Type B pancreatic cell (in vitro differentiated cells): ENCODE data around the gene HNRNPUL2. TPM values are rescaled to one million over a fixed set of nuclear protein-coding genes. Genes with fewer than 3 reads are reported as not detected.

Experiments used
- DNase-seq: peaks from one replicate; pipeline ENCODE4 v3.0.0; 2021; ENCODE audit warnings: mixed read lengths; ENCODE audit not compliant: unreplicated experiment; ENCODE audit errors: extremely low spot score
- H3K27ac Mint-ChIP-seq: 2 replicates; pipeline ENCODE4 v1.8.0; 2021; ENCODE audit warnings: mild to moderate bottlenecking, mixed read lengths
- H3K27me3 Mint-ChIP-seq: 2 replicates; pipeline ENCODE4 v1.8.0; 2021; ENCODE audit warnings: mixed read lengths
- H3K36me3 Mint-ChIP-seq: 2 replicates; pipeline ENCODE4 v1.8.0; 2021; ENCODE audit warnings: mixed read lengths
- H3K4me1 Mint-ChIP-seq: one replicate; pipeline ENCODE4 v1.8.0; 2021; ENCODE audit warnings: mixed read lengths; ENCODE audit not compliant: unreplicated experiment
- H3K4me3 Mint-ChIP-seq: 2 replicates; pipeline ENCODE4 v1.8.0; 2021; ENCODE audit warnings: mild to moderate bottlenecking, mixed read lengths
- H3K9me3 Mint-ChIP-seq: 2 replicates; pipeline ENCODE4 v1.8.0; 2021; ENCODE audit warnings: mixed read lengths
- total RNA-seq: library from RNA; stranded (reverse); gene quantifications from 2 replicates; pipeline ENCODE4 v1.2.1, GENCODE V29; 2021; ENCODE audit warnings: low replicate concordance
- TF ChIP-seq, protein P1 (sequence below): fragments of 200-600 bp; sonication (generic); conservative IDR thresholded peaks from 2 replicates; pipeline ENCODE4 v1.5.0; 2021; ENCODE audit warnings: antibody characterized with exemption, mild to moderate bottlenecking

Gene HNRNPUL2
- total RNA-seq, 1 donor from 2014 or later = 63.7 TPM

- Mint-ChIP-seq H3K4me1 (peaks cover 49% of the 10 kb centered on the region), H3K4me3 (peak overlapping the region; percentile 95), H3K27ac (peak overlapping the region; percentile 96), H3K9me3 (no peaks in the 10 kb centered on the region), H3K36me3 (peaks cover 26% of the 10 kb centered on the region), H3K27me3 (no peaks in the 10 kb centered on the region)
- TF ChIP-seq, protein P1, sequence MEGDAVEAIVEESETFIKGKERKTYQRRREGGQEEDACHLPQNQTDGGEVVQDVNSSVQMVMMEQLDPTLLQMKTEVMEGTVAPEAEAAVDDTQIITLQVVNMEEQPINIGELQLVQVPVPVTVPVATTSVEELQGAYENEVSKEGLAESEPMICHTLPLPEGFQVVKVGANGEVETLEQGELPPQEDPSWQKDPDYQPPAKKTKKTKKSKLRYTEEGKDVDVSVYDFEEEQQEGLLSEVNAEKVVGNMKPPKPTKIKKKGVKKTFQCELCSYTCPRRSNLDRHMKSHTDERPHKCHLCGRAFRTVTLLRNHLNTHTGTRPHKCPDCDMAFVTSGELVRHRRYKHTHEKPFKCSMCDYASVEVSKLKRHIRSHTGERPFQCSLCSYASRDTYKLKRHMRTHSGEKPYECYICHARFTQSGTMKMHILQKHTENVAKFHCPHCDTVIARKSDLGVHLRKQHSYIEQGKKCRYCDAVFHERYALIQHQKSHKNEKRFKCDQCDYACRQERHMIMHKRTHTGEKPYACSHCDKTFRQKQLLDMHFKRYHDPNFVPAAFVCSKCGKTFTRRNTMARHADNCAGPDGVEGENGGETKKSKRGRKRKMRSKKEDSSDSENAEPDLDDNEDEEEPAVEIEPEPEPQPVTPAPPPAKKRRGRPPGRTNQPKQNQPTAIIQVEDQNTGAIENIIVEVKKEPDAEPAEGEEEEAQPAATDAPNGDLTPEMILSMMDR = peak; percentile 17
- DNase-seq = peak; percentile 94
Measured at GRCh38 chr11:62709247-62710000, 17.8 kb downstream of the HNRNPUL2 start.

DNA sequence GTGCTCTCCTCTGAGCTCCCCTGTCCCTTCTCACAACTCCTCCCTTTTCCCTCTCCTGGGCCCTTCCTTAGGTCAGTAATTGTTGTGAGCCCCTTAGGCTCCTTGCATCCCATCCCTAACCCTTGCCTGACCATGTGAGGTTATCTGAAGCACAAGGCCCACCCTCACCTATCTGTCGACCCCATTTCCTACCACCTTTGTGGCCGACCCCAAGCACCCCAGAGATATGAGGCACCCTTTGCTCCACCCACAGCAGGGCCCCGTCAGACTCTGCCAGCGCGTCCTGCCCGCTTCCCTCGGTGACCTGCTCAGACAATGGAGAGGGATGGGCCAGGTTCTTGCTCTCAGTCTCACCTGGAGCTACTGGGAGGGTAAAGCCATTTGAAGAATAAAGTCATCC, 18.5 kb downstream of the HNRNPUL2 start:
- DNase-seq = no peak
- H3K27ac Mint-ChIP-seq = peak overlapping the region; percentile 96
- H3K36me3 Mint-ChIP-seq = peaks cover 22% of the 10 kb centered on the region
- no peaks in the 10 kb centered on the region for H3K27me3 Mint-ChIP-seq
- H3K9me3 Mint-ChIP-seq = no peaks in the 10 kb centered on the region
- H3K4me3 Mint-ChIP-seq = peak overlapping the region; percentile 95
- TF ChIP-seq, protein P1 = no peak
- H3K4me1 Mint-ChIP-seq = peaks cover 44% of the 10 kb centered on the region

GRCh38 chr11:62708392-62708791, 18.9 kb downstream of the HNRNPUL2 start:
- TF ChIP-seq, protein P1 = no peak
- Mint-ChIP-seq H3K4me3 (peak overlapping the region; percentile 95), H3K27ac (peak overlapping the region; percentile 96), H3K36me3 (peaks cover 20% of the 10 kb centered on the region), H3K9me3 (no peaks in the 10 kb centered on the region), H3K27me3 (no peaks in the 10 kb centered on the region), H3K4me1 (peaks cover 40% of the 10 kb centered on the region)
- no peak for DNase-seq

DNA sequence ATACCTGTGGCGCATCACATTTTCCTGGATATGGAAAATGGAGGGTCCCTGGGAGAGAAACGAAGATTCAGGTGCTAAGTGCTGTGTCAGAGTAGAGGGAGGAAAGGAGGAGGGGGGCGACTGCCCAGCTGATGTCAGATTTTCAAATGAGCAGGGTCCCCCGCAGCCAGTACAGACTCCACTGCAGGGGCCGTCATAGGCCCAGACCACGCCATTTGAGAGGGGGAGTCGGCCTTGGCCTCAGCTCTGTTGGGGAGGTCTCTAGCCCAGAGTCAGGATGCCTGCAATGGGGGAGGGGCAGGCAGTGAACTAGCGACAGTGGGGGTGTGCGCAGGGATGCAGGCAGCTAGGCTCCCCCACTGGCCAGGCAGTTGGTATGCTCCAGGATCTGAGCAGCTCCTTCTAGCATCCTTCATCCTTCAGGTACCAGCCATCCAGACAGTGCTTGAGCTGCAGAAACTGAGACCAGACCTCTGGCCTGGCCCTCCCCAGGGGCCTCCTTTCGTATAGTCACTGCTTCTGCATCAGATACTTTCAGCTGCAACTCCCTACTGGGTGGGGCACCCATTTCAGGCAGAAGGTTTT, 19.9 kb downstream of the HNRNPUL2 start, which contains the start of the genes BSCL2 and GNG3:
TSS of gene BSCL2 (minus strand) at position 148 of the 585 bp plus-strand sequence. CDS start 229 bp downstream, outside the sequence.
TSS of gene GNG3 (plus strand) at position 400 of the 585 bp plus-strand sequence. CDS start 620 bp downstream, outside the sequence.
- TF ChIP-seq, protein P1 = no peak
- no peaks in the 10 kb centered on the region for H3K9me3 Mint-ChIP-seq
- no peaks in the 10 kb centered on the region for H3K27me3 Mint-ChIP-seq
- H3K4me3 Mint-ChIP-seq = peak within 1 kb of the TSS; percentile 95
- peak; percentile 86 for DNase-seq
- H3K4me1 Mint-ChIP-seq = peaks cover 33% of the 10 kb centered on the region
- H3K27ac Mint-ChIP-seq = peak within 1 kb of the TSS; percentile 96
- H3K36me3 Mint-ChIP-seq = peaks cover 12% of the 10 kb centered on the region

GRCh38 chr11:62706850-62707247, 20.4 kb downstream of the HNRNPUL2 start:
- H3K9me3 Mint-ChIP-seq = no peaks in the 10 kb centered on the region
- peak overlapping the region; percentile 90 for H3K27ac Mint-ChIP-seq
- H3K36me3 Mint-ChIP-seq = peaks cover 12% of the 10 kb centered on the region
- no peaks in the 10 kb centered on the region for H3K27me3 Mint-ChIP-seq
- peaks cover 33% of the 10 kb centered on the region for H3K4me1 Mint-ChIP-seq
- TF ChIP-seq, protein P1 = no peak
- DNase-seq = no peak
- H3K4me3 Mint-ChIP-seq = peak overlapping the region; percentile 95
